RPMI7951 (cell line): ENCODE results near the gene HIRA. TPM values are rescaled to one million over a fixed set of nuclear protein-coding genes. Genes with fewer than 3 reads are reported as not detected.

ENCODE experiments used
- DNase-seq: peaks from one replicate; pipeline ENCODE4 v3.0.0-alpha.2; 2012; ENCODE audit warnings: low read depth
- total RNA-seq: library from RNA; depleted of rRNA; stranded (reverse); fragments of >200 nt; shearing (Covaris generic); gene quantifications from 2 replicates; pipeline ENCODE4 v1.2.3, GENCODE V29; 2014

The HIRA gene
- total RNA-seq, 1 experiment from 2014 or later, result 8.8 TPM

- peak; percentile 21 for DNase-seq
Observed at GRCh38 chr22:19407649-19408606, 23.6 kb downstream of the HIRA start.

GRCh38 chr22:19406846-19407245 is 24.7 kb downstream of the HIRA start:
- no peak for DNase-seq

GRCh38 chr22:19406281-19406811 is 25.2 kb downstream of the HIRA start:
- no peak for DNase-seq

GRCh38 chr22:19405652-19406051 is 25.9 kb downstream of the HIRA start:
- no peak for DNase-seq

- no peak for DNase-seq
Observed at GRCh38 chr22:19405133-19405532, 26.4 kb downstream of the HIRA start.

GRCh38 chr22:19404676-19405075 is 26.9 kb downstream of the HIRA start:
- no peak for DNase-seq

GRCh38 chr22:19402642-19403191 is 28.8 kb downstream of the HIRA start:
- no peak for DNase-seq

- DNase-seq, result no peak
Observed at GRCh38 chr22:19401483-19401882, 30.1 kb downstream of the HIRA start.

- DNase-seq, result no peak
Observed at GRCh38 chr22:19400881-19401280, 30.7 kb downstream of the HIRA start.

- no peak for DNase-seq
Observed at GRCh38 chr22:19398652-19399051, 32.9 kb downstream of the HIRA start.

GRCh38 chr22:19398206-19398605 is 33.3 kb downstream of the HIRA start:
- DNase-seq, result peak; percentile 3

- no peak for DNase-seq
Observed at GRCh38 chr22:19397734-19398104, 33.8 kb downstream of the HIRA start.

GRCh38 chr22:19396934-19397733 is 34.4 kb downstream of the HIRA start:
- DNase-seq, result no peak

GRCh38 chr22:19396561-19396933 is 35.0 kb downstream of the HIRA start:
- DNase-seq, result no peak

GRCh38 chr22:19395276-19395675 is 36.3 kb downstream of the HIRA start:
- DNase-seq, result no peak

GRCh38 chr22:19394274-19395050 is 37.1 kb downstream of the HIRA start:
- DNase-seq, result no peak

GRCh38 chr22:19393704-19394103 is 37.8 kb downstream of the HIRA start:
- no peak for DNase-seq

- no peak for DNase-seq
Observed at GRCh38 chr22:19387575-19387974, 44.0 kb downstream of the HIRA start.

- no peak for DNase-seq
Observed at GRCh38 chr22:19387038-19387437, 44.5 kb downstream of the HIRA start.

GRCh38 chr22:19386248-19386647 is 45.3 kb downstream of the HIRA start:
- no peak for DNase-seq

GRCh38 chr22:19385221-19385906 is 46.2 kb downstream of the HIRA start:
- no peak for DNase-seq
